ELF-1 (cell line): ENCODE results near the gene EXOC1.
"Not testable (repeated sequence)": the region's sequence is repeated elsewhere in the genome, so short reads cannot be mapped to it uniquely, and the experiment has no call there.

ENCODE experiments used
- DNase-seq: peaks from one replicate; pipeline ENCODE4 v3.0.0-alpha.2; 2016; ENCODE audit warnings: low read depth, low spot score

Gene EXOC1, protein sequence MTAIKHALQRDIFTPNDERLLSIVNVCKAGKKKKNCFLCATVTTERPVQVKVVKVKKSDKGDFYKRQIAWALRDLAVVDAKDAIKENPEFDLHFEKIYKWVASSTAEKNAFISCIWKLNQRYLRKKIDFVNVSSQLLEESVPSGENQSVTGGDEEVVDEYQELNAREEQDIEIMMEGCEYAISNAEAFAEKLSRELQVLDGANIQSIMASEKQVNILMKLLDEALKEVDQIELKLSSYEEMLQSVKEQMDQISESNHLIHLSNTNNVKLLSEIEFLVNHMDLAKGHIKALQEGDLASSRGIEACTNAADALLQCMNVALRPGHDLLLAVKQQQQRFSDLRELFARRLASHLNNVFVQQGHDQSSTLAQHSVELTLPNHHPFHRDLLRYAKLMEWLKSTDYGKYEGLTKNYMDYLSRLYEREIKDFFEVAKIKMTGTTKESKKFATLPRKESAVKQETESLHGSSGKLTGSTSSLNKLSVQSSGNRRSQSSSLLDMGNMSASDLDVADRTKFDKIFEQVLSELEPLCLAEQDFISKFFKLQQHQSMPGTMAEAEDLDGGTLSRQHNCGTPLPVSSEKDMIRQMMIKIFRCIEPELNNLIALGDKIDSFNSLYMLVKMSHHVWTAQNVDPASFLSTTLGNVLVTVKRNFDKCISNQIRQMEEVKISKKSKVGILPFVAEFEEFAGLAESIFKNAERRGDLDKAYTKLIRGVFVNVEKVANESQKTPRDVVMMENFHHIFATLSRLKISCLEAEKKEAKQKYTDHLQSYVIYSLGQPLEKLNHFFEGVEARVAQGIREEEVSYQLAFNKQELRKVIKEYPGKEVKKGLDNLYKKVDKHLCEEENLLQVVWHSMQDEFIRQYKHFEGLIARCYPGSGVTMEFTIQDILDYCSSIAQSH

DNA sequence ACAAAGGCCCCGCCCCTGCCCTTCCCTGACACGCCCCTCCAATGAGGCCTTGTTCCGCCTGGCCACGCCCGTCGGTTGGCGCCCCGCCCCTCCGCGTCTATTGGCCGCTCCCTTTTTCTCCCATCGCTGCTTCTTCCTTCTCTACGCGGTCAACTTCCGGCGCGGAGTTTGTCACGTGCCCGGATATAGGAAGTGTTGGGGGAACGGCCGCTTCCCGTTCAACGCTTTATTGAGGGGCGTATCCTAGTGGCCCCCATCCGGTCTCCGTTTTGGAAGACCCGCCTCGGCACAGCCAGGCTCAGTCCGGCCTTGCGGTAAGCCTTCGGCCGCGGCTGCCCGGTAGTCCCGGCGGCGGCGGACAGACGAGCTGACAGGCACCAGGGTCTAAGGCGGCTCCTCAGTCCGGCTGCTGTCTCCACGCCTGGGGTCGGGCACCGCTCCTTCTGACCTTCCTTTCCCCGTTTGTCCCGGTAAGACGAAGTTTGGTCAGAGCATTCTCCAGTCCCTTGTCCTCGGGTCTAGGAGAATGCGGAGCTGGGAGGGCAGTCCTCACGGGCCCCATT lies at the start of gene EXOC1:
Gene EXOC1, plus strand, starts transcription at position 165 of the 563 bp plus-strand sequence. CDS start 4,676 bp downstream, outside the sequence.
- peak; percentile 98 for DNase-seq

DNA sequence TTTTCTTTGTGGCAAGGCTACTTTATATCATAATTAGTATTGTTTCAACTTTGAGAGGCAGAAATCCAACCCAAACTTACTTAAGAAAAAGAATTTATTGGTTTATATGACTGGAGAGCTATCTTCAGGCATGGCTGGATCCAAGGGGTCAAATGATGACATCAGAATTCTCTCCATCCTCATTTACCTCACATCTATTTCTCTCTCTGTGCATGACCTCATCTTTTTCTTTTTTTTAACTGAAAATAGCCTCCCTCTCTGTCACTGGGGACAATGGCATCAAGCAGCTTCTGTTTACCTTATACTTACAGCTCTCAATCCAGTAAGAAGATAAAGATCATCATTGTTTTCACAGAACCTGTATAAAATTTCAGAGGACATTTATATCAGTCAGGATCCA lies 45.9 kb upstream of the EXOC1 start:
- no peak for DNase-seq

DNA sequence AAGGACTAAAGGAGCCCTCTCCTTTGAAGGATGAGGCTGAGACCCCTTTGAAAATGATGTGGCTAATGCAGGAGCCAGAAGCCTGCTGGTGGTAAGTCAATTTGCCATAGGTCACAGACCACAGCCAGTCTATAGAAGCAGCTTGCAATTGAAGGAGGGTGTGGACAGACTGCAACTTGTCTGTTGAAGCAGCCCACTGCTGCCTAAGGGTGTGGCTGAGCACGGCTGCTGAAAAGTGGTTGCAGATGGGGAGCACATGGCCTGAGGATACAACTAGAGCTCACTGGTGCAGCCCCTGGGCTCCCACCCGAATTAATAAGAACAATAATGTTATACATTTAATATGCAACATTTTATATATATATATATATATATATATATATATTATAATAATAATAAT lies 45.3 kb upstream of the EXOC1 start:
- no peak for DNase-seq

DNA sequence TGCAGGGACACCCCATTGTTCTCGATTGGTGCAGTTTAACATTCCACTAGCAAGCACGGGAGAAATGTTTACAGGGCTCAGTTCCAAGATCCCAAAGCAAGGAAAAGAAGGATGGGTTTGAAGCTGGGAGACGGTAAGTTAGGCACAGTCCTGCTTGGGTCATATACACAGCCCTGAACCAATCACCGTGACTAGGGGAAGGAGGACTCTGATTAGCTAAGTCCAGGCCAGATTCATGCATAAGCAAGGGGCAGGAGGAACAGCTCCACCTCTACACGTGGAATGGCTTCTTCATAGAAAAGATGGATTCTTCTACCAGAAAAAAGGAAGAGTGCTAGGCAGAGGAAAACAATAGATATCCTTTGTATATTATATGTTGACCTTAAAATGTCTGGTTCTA lies 44.8 kb upstream of the EXOC1 start:
- DNase-seq: no peak

DNA sequence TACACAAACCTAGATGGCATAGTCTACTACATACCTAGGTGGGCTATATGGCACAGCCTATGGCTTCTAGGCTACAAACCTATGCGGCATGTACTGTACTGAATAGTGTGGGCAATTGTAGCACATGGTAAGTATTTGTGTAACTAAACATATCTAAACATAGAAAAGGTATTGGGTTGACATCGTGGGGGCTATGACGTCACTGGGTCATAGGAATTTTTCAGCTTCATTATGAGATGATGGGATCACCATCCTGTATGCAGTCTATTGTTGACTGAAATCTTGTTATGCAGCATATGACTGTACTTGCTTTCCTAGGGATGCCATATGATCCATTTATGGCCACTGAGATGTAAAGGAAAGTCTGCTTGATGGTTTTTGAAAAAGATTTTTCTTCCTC lies 35.8 kb upstream of the EXOC1 start:
- DNase-seq: no peak

DNA sequence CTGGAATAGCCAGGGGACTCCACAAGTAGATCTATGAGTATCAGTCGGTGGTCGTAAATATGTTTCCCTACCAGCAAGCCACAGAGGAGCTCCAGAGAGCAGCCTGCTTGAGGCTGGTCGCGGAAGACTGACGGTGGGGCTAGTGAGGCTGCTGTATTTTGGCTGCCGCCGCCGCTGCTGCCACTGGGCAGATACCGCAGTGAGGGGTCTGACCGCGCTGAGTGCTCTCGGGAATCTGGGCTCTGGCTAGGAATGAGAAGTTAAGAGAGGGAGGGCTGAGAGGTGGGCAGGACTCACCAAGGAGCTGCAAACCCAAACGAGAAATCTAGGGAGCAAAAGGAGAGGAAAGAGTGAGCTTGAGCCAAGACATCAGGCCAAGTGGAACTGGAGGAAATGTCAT lies 33.8 kb upstream of the EXOC1 start, which contains the start of gene EXOC1L:
Gene EXOC1L, plus strand, starts transcription at position 157 of the 400 bp plus-strand sequence. Its CDS starts 237 bp downstream, at position 394.
- peak; percentile 91 for DNase-seq

DNA sequence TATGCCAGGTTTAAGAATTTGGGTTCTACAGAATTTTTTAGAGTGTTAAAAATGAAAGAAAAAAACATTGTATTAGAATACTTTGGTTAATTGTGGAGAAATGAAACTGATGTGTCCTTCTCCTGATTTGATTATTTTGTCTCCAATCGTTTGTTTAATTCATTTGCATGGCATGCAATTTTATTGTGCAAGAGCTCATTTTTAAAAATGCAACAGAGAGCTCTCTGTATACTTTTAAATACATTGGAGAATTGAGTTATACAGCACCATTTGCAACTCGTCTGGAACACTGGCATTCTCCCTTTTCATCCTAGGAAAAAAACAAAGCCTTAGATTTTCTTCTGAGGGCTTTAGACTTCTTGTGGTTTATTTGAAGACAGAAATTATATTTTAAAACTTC lies 33.2 kb upstream of the EXOC1 start:
- DNase-seq: no peak

DNA sequence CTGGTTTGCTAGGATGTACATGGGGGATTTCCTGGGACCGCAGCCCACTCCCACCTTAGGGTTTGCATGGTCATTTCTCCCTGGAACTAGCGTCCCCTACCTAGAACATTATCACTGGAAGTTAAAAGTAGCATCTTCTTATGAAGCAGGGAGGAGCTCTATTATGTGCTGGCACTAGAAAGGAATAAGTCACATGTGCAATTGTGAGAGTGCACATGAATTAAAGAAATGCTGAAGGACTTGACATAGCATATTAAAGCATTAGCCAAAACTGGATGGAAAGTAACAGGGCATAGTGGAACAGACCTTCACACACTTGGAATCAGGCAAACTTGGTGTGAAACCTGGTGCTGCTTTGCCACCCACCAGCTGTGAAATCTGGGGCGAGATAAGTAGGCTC lies 31.1 kb upstream of the EXOC1 start:
- DNase-seq: no peak

DNA sequence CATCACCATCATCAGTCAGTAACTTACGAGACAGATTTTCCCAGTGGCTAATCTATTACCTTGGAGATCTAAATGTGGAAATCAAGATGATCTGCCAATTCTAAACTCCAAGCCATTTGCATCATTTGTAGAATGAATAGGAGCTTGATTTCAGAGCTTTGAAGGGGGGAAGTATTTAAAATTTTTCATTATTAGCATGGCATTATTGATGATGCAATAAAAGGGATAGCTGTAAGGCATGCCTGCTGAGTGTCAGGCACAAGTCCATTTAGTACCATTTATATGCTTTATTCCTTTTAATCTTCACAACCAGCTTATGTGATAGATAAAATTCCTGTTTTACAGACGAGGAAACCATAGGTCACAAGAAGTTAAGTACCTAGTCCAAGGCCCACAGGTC lies 28.6 kb upstream of the EXOC1 start:
- no peak for DNase-seq

DNA sequence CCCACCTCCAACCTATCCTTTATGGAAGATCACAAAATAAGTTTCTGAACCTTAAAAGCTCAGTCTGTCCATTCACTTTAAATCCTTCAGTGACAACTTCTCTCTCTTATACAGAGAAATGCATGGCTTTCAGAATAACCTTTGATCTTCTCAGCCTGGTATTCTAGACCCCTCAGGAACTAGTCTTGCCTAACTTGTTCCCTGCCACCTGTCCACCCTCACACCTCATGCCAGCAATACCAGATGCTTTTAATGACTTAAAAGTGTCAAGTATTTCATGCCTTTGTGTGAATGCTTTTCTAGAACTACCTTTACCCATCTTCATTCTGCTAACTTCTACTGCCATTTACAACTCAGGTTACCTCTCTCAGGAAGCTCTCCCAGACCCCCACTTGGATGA lies 26.5 kb upstream of the EXOC1 start:
- DNase-seq: no peak

DNA sequence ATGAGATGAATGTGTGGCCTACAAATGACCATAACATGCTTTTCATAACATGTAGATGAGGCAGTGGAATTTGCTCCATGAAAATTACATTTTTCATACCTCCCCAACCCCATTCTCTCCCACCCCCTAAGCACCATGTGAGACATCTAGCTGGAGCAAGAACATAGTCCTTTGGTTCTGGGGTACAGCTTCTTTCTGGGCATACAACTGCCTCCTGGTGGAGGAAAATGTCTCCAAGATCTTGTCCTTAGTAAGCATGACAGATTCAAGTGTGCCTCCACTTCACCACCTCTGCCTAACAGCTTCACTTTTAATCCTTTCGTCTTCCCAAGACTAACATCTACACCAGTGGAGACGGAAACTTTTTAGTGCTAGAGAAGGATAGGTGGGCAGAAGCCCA lies 25.9 kb upstream of the EXOC1 start:
- no peak for DNase-seq

DNA sequence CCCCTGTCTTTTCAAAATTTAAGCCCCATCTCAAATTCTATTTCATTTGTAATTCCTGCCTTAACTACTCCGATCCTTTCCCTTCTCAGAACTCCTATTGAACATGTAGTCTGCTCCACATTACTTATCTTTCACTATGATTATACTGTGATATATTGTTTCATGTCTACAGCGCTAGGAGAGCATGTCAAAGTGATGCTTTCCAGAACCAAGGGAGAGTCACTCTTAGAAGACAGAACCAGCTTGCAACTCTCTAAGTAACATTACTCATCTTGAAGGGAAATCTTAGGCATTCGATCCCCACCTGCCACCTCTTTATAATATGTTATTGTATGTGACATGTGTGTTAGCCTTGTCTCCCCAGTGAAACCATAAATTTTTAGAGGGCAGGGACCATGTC lies 23.4 kb upstream of the EXOC1 start:
- DNase-seq: no peak

DNA sequence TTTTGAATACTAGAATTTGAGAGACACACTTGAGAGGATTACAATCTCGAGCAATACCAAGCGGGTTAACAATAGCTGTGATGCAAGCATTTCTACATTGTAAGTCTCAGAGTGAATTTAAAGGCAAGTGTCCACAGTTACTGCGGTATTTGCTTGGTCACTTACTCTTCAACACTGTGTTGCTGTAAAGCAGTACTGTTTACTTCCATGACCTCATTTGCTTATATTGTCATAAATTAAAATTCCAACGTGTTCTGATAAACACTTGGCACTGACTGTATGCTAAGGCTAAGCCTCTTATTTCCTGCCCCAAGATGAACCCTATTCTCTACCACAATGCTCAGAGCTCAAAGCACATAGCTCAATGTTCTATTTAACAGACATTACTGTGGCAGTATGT lies 22.7 kb upstream of the EXOC1 start:
- DNase-seq: no peak

DNA sequence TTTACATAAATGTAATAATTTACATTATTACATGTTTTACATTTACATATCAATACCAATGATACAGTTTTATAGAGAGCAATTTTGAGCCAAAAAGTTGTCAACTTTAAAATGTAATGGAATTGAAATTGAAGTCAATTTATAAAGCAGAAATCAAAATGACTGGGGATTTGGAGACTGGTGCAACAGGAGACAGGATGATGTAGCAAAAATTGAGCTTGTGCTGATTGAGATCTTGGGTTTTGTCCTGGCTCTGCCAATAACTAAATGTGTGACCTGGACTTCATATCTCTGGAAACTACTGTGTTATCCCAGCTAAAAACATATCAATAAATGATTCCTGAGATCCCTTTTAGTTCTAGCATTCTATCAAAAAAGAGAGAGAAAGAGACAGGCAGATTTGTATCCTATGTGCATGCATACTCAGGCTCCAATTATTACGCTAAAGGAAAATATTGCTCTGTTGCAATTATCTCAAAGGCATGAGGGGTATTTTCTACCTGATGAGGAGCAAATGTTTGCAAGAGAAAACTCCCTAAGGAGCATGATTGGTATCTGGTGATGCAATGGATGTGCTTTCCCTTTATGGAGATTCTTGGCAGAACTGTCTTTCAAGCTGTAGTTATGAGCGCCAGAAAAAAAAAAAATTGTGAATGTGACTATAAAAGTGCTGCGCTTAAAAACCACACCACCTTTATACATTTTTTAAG lies 19.2 kb upstream of the EXOC1 start:
- DNase-seq: no peak

DNA sequence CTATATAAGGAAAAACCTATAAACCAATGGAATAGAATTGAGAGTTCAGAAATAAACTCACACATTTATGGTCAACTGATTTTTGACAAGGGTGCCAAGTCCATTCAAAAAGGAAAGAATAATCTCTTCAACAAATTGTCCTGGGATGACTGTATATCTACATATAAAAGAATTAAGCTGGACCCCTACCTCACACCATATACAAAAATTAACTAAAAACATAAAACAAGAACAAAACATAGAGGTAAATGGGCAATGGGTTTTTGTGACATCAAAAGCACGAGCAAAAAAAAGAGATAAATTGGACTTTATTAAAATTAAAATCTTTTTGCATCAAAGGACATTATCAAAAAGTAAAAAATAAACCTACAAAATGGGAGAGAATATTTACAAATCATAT lies 15.5 kb upstream of the EXOC1 start:
- no peak for DNase-seq

DNA sequence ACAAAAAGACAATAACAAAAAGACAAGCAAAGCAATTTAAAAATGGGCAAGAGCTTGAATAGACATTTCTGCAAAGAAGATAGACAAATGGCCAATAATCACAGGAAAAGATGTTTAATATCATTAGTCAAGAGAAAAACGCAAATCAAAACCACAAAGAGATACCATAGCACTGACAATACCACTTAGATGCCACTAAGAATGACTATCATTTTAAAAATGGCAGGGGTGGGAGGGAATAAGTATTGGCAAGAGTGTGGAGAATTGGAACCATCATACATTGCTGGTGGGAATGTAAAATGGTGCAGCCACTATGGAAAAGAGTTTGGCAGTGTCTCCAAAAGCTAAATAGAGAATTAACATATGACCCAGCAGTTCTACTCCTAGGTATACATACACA lies 15.1 kb upstream of the EXOC1 start:
- DNase-seq: no peak

DNA sequence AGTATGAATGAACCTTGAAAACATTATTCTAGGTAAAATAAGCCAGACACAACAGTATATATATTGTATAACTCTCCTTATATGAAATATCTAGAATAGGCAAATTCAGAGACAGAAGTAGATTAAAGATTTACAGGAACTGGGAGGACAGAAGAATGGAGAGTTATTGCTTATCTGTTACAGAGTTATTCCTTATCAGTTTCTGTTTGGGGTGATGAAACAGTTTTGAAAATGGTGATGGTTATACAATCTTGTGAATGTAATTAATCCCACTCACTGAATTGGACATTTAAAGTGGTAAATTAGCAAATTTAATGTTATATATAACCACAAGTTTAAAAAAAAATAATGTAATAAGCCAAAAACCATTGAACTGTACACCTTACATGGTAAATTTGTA lies 14.5 kb upstream of the EXOC1 start:
- no peak for DNase-seq

DNA sequence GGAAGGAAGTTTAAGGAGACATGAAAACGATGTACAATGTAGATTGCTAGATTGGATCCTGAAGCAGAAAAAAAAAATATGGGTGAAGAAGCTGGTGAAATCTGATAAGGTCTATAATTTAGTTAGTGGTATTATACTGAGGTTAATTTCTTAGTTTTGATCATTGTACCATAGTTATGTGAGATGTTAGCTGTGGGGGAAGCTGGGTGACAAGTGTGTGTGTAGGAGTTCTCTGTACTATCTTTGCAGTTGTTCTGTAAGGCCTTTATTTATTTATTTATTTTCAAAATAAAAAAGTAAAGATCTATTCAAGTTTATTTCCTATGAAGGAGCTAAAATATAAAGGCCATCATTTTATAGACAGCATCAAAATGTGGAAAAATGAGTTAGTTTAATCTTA lies 12.5 kb upstream of the EXOC1 start:
- DNase-seq: no peak

DNA sequence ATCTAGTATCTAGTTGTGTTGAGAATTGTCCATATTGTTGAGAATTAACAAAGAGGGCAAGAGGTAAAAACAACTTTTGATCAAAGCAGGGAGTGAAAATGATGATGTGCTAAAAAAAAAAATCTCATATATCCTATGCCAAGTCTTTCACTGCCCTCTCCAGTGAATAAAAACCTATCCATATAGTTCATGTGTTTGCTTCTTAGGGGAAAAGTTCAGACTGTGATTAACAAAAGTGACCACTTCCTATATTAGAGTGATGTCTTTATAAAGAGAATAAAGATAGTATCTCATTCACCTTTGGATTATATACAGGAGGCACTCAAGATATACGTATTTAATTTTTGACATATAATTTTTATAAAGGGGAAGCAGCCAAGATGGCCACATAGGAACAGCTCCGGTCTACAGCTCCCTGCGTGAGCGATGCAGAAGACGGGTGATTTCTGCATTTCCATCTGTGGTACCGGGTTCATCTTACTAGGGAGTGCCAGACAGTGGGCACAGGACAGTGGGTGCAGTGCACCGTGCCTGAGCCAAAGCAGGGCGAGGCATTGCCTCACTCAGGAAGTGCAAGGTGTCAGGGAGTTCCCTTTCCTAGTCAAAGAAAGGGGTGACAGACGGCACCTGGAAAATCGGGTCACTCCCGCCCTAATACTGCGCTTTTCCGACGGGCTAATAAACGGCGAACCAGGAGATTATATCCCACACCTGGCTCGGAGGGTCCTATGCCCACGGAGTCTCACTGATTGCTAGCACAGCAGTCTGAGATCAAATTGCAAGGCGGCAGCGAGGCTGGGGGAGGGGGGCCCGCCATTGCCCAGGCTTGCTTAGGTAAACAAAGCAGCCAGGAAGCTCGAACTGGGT lies 11.8 kb upstream of the EXOC1 start:
- DNase-seq: not testable (repeated sequence)

DNA sequence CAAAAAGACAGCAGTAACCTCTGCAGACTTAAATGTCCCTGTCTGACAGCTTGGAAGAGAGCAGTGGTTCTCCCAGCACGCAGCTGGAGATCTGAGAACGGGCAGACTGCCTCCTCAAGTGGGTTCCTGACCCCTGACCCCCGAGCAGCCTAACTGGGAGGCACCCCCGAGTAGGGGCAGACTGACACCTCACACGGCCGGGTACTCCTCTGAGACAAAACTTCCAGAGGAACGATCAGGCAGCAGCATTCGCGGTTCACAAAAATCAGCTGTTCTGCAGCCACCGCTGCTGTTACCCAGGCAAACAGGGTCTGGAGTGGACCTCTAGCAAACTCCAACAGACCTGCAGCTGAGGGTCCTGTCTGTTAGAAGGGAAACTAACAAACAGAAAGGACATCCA lies 11.1 kb upstream of the EXOC1 start:
- not testable (repeated sequence) for DNase-seq

DNA sequence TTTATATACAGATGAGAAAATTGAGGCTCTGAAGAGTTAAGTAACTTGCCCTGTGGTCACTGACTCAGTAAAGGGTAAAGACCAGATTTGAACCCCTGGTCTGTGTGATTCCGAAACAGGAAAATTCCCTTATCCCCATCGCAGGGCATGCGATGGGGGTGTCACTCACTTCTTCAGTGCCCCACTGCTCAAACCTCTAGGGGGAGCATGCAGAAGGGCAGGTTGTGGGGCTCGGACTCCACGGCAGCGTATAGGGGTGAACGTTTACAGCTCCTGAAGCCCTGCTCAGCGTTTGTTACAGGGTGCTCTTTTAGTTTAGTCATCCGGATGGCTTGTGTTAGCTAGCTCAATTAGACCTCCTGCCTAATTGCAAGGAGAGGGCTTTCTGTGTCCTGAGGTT lies 3.7 kb upstream of the EXOC1 start:
- DNase-seq: no peak
